Testis (tissue), 3 donors: ENCODE results near the gene P2RX1. TPM values are rescaled to one million over a fixed set of nuclear protein-coding genes. Genes with fewer than 3 reads are reported as not detected.

ENCODE experiments used
- DNase-seq: peaks from one replicate; pipeline ENCODE4 v3.0.0-alpha.2; 2019
- H3K27ac ChIP-seq, 2 donors: fragments of 200-600 bp; sonication (generic); one replicate each; pipeline ENCODE4 v1.5.1; 2019
- H3K27me3 ChIP-seq: fragments of 200-600 bp; sonication (generic); one replicate; pipeline ENCODE4 v1.5.1; 2019
- H3K36me3 ChIP-seq: fragments of 200-600 bp; sonication (generic); one replicate; pipeline ENCODE4 v1.5.1; 2017; ENCODE audit warnings: low read depth; ENCODE audit errors: missing control alignments
- H3K4me1 ChIP-seq: fragments of 200-600 bp; sonication (generic); one replicate; pipeline ENCODE4 v1.5.1; 2019
- H3K4me3 ChIP-seq, 2 donors: fragments of 200-600 bp; sonication (generic); one replicate each; pipeline ENCODE4 v1.5.1; 2017 to 2019
- H3K9me3 ChIP-seq: fragments of 200-600 bp; sonication (generic); one replicate; pipeline ENCODE4 v1.5.1; 2017
- CTCF ChIP-seq, 3 experiments: fragments of 450-650 bp in 2 of 3; fragments of 200-600 bp in 1 of 3; sonication (generic) in 1 of 3; IDR thresholded peaks; one replicate each; pipeline ENCODE4 v1.5.1; 2016 to 2019; ENCODE audit warnings: antibody characterized with exemption in 3 of 3, mild to moderate bottlenecking in 2 of 3, moderate library complexity in 1 of 3
- POLR2A ChIP-seq: fragments of 450-650 bp; IDR thresholded peaks from one replicate; pipeline ENCODE4 v1.6.1; 2017; ENCODE audit warnings: antibody characterized with exemption, mild to moderate bottlenecking, moderate library complexity
- WGBS, 2 donors: methylation state at CpG; one replicate each; pipeline ENCODE4 v1.1.5; 2018; 5-methylcytosine and 5-hydroxymethylcytosine counted together
- intact Hi-C: fragments of 100-400 bp; cut with DNase I; formaldehyde crosslinking; loops from one replicate; pipeline ENCODE4 v1.15.1; 2023; ENCODE audit warnings: low total_unique reads
- polyA plus RNA-seq: library from polyadenylated mRNA; stranded (reverse); fragments of 350-450 nt; fragmentation: Illumina TruSeq; extraction: RNeasy Lipid Tissue Mini Kit (QIAGEN cat#74804); gene quantifications from one replicate; pipeline ENCODE4 v1.2.3, GENCODE V29; 2014; ENCODE audit warnings: low read depth, low replicate concordance; ENCODE audit not compliant: insufficient read depth
- total RNA-seq, 2 donors: library from RNA; depleted of rRNA; stranded (reverse); fragments of >200 nt; gene quantifications; one replicate each; pipeline ENCODE4 v1.2.3, GENCODE V29; 2016

The P2RX1 gene
- total and polyA plus RNA-seq, 3 donors from 2014 or later, result 2.5 to 15.2 (median 5.0) TPM

- H3K36me3 ChIP-seq, result no peaks in the 10 kb centered on the region
- 82 to 85% methylated on average over 4 of the region's 4 CpGs for whole genome bisulfite sequencing, 2 donors
- H3K9me3 ChIP-seq, result no peaks in the 10 kb centered on the region
Observed at GRCh38 chr17:3882276-3882675, 34.0 kb downstream of the P2RX1 start.

GRCh38 chr17:3880983-3881382 is 35.3 kb downstream of the P2RX1 start:
- TF ChIP-seq CTCF (IDR thresholded peaks at IDR 0.05), result no peak
- TF ChIP-seq POLR2A, result no peak
- no peak for DNase-seq
- H3K27ac ChIP-seq, result no peak overlapping the region
- no peak overlapping the region for H3K4me3 ChIP-seq
- H3K27me3 ChIP-seq, result no peaks in the 10 kb centered on the region
- no peaks in the 10 kb centered on the region for H3K36me3 ChIP-seq
- H3K9me3 ChIP-seq, result no peaks in the 10 kb centered on the region
- intact Hi-C loops, result no loop called here
- H3K4me1 ChIP-seq, result peaks cover 4% of the 10 kb centered on the region
- 91 to 92% methylated on average over 7 of the region's 7 CpGs for WGBS, 2 donors

More at GRCh38 chr17:3882276-3882675, 34.0 kb downstream of the P2RX1 start:
- no peak overlapping the region for H3K27ac ChIP-seq
- no peaks in the 10 kb centered on the region for H3K27me3 ChIP-seq
- H3K4me3 ChIP-seq, result no peak overlapping the region
- DNase-seq, result no peak
- peaks cover 4% of the 10 kb centered on the region for H3K4me1 ChIP-seq
- no peak for TF ChIP-seq POLR2A
- intact Hi-C loops, result no loop called here

GRCh38 chr17:3879591-3880417 is 36.5 kb downstream of the P2RX1 start:
- no peak overlapping the region for H3K4me3 ChIP-seq
- TF ChIP-seq CTCF (IDR thresholded peaks at IDR 0.05) (no peak), POLR2A (no peak)
- H3K27ac ChIP-seq, result no peak overlapping the region
- no peaks in the 10 kb centered on the region for H3K36me3 ChIP-seq
- 63 to 66% methylated on average over 19 to 24 of the region's 25 CpGs for WGBS, 2 donors
- intact Hi-C loops, result no loop called here
- no peak for DNase-seq
- H3K9me3 ChIP-seq, result no peaks in the 10 kb centered on the region
- H3K4me1 ChIP-seq, result peaks cover 4% of the 10 kb centered on the region
- no peaks in the 10 kb centered on the region for H3K27me3 ChIP-seq

- 55 to 62% methylated on average over 5 of the region's 5 CpGs for WGBS, 2 donors
- no peak for DNase-seq
- H3K36me3 ChIP-seq, result no peaks in the 10 kb centered on the region
Observed at GRCh38 chr17:3879186-3879585, 37.1 kb downstream of the P2RX1 start.

GRCh38 chr17:3877220-3877619 is 39.0 kb downstream of the P2RX1 start:
- peaks cover 4% of the 10 kb centered on the region for H3K4me1 ChIP-seq
- no peaks in the 10 kb centered on the region for H3K9me3 ChIP-seq
- 75 to 85% methylated on average over 8 of the region's 8 CpGs for WGBS, 2 donors
- H3K27me3 ChIP-seq, result no peaks in the 10 kb centered on the region
- no peaks in the 10 kb centered on the region for H3K36me3 ChIP-seq
- H3K27ac ChIP-seq, result no peak overlapping the region
- DNase-seq, result no peak
- no peak overlapping the region for H3K4me3 ChIP-seq
- intact Hi-C loops, result no loop called here
- TF ChIP-seq CTCF (IDR thresholded peaks at IDR 0.05) (no peak), POLR2A (no peak)

More at GRCh38 chr17:3879186-3879585, 37.1 kb downstream of the P2RX1 start:
- Histone ChIP-seq H3K9me3 (no peaks in the 10 kb centered on the region), H3K27ac (no peak overlapping the region), H3K27me3 (no peaks in the 10 kb centered on the region), H3K4me1 (peaks cover 4% of the 10 kb centered on the region), H3K4me3 (no peak overlapping the region)
- TF ChIP-seq POLR2A (no peak), CTCF (IDR thresholded peaks at IDR 0.05) (no peak)
- intact Hi-C loops, result no loop called here
